Activated B cell treated with CpG ODN at 0.5 μM for 24 hours (primary cell): ENCODE measurements around the gene SMIM35. TPM values are rescaled to one million over a fixed set of nuclear protein-coding genes. Genes with fewer than 3 reads are reported as not detected.

Experiments
- ATAC-seq: fragments of 200-7000 bp; cut with Tn5 transposase; one replicate; pipeline ENCODE4 v1.10.0; 2021; ENCODE audit warnings: low read depth, mild to moderate bottlenecking, moderate library complexity
- CTCF ChIA-PET: fragments of 350-600 bp; sonication (Branson Sonifier 250); formaldehyde crosslinking; loops from one replicate; lab custom pipeline; 2021; ENCODE audit warnings: antibody characterized with exemption; lab: Charles Lee
- POLR2A ChIA-PET: fragments of 350-600 bp; sonication (Branson Sonifier 250); formaldehyde crosslinking; loops from one replicate; lab custom pipeline; 2021; ENCODE audit warnings: antibody characterized with exemption; lab: Charles Lee
- DNase-seq: peaks from one replicate; pipeline ENCODE4 v3.0.0; 2022
- H3K27ac Mint-ChIP-seq: one replicate; pipeline ENCODE4 v1.8.0; 2020; ENCODE audit warnings: mixed read lengths
- H3K27me3 Mint-ChIP-seq: one replicate; pipeline ENCODE4 v1.8.0; 2021; ENCODE audit warnings: mixed read lengths
- H3K36me3 Mint-ChIP-seq: one replicate; pipeline ENCODE4 v1.8.0; 2021; ENCODE audit warnings: low read depth, mixed read lengths
- H3K4me1 Mint-ChIP-seq: one replicate; pipeline ENCODE4 v1.8.0; 2021; ENCODE audit warnings: mixed read lengths
- H3K4me3 Mint-ChIP-seq: one replicate; pipeline ENCODE4 v1.8.0; 2020; ENCODE audit warnings: mild to moderate bottlenecking, mixed read lengths
- H3K9me3 Mint-ChIP-seq: one replicate; pipeline ENCODE4 v1.8.0; 2020; ENCODE audit warnings: mixed read lengths
- CTCF ChIP-seq: fragments of 200-600 bp; IDR thresholded peaks from one replicate; pipeline ENCODE4 v1.8.0; 2022; ENCODE audit warnings: antibody characterized with exemption, mild to moderate bottlenecking
- intact Hi-C: fragments of 100-400 bp; cut with micrococcal nuclease; formaldehyde crosslinking; loops from one replicate; pipeline ENCODE4 v1.15.1; 2024
- total RNA-seq: library from RNA; stranded (reverse); gene quantifications from 2 replicates; pipeline ENCODE4 v1.2.3, GENCODE V29; 2022

Gene SMIM35
- total RNA-seq, 1 donor from 2014 or later = 1.8 TPM

- H3K4me1 Mint-ChIP-seq = peaks cover 16% of the 10 kb centered on the region
- POLR2A ChIA-PET = interaction anchor here (0.9 kb wide), 1 partner anchor 105 kb away, joined by 3 read pairs; no protein-coding TSS in a partner anchor
- TF ChIP-seq CTCF = no peak
- H3K27me3 Mint-ChIP-seq = peaks cover 1% of the 10 kb centered on the region
- no peak overlapping the region for H3K27ac Mint-ChIP-seq
- no peak overlapping the region for H3K4me3 Mint-ChIP-seq
- ATAC-seq (no peak), DNase-seq (no peak)
- H3K36me3 Mint-ChIP-seq = no peaks in the 10 kb centered on the region
- H3K9me3 Mint-ChIP-seq = no peaks in the 10 kb centered on the region
- CTCF ChIA-PET = interaction anchor here (1.4 to 9.5 kb wide), 3 partner anchors 107 to 631 kb away, joined by 4 to 294 read pairs (median 148); no protein-coding TSS in a partner anchor
- intact Hi-C loops = no loop called here
Observed at GRCh38 chr11:118056806-118057205, 30.0 kb downstream of the SMIM35 start.

GRCh38 chr11:118055966-118056365 is 30.8 kb downstream of the SMIM35 start:
- no peak overlapping the region for H3K4me3 Mint-ChIP-seq
- intact Hi-C loops = no loop called here
- no peak for TF ChIP-seq CTCF
- no peak overlapping the region for H3K27ac Mint-ChIP-seq
- ATAC-seq (no peak), DNase-seq (no peak)
- no peaks in the 10 kb centered on the region for H3K9me3 Mint-ChIP-seq
- POLR2A ChIA-PET = interaction anchor here (0.9 to 6.4 kb wide), 2 partner anchors 57 to 105 kb away, joined by 3 to 136 read pairs; no protein-coding TSS in a partner anchor
- no peaks in the 10 kb centered on the region for H3K36me3 Mint-ChIP-seq
- CTCF ChIA-PET = interaction anchor here (1.3 to 9.5 kb wide), 4 partner anchors 106 to 249 kb away, joined by 3 to 294 read pairs (median 120); no protein-coding TSS in a partner anchor
- no peaks in the 10 kb centered on the region for H3K27me3 Mint-ChIP-seq
- H3K4me1 Mint-ChIP-seq = peaks cover 24% of the 10 kb centered on the region

GRCh38 chr11:118054712-118055640 is 31.8 kb downstream of the SMIM35 start:
- ChIA-PET POLR2A (interaction anchor here (0.7 to 6.4 kb wide), 6 partner anchors 56 to 231 kb away, joined by 3 to 136 read pairs (median 18); partner anchors contain the start of genes FXYD2 and IL10RA), CTCF (interaction anchor here (0.7 to 9.5 kb wide), 10 partner anchors 35 to 248 kb away, joined by 3 to 294 read pairs (median 8); partner anchors contain the start of gene FXYD2)
- no peak for TF ChIP-seq CTCF
- ATAC-seq (no peak), DNase-seq (no peak)
- intact Hi-C loops = loop anchor here (5.0 kb wide), 1 partner anchor 117 kb away; no protein-coding TSS in a partner anchor
- H3K4me1 Mint-ChIP-seq = peaks cover 30% of the 10 kb centered on the region
- H3K4me3 Mint-ChIP-seq = no peak overlapping the region
- H3K27me3 Mint-ChIP-seq = no peaks in the 10 kb centered on the region
- H3K9me3 Mint-ChIP-seq = no peaks in the 10 kb centered on the region
- H3K36me3 Mint-ChIP-seq = no peaks in the 10 kb centered on the region
- no peak overlapping the region for H3K27ac Mint-ChIP-seq

GRCh38 chr11:118052581-118053206 is 34.1 kb downstream of the SMIM35 start:
- ChIA-PET CTCF (interaction anchor here (0.7 to 9.5 kb wide), 42 partner anchors 9 to 627 kb away, joined by 3 to 294 read pairs (median 7); partner anchors contain the start of genes FXYD2 and IL10RA), POLR2A (interaction anchor here (0.8 to 6.4 kb wide), 21 partner anchors 16 to 724 kb away, joined by 3 to 136 read pairs (median 10); partner anchors contain the start of genes FXYD2 and IL10RA)
- TF ChIP-seq CTCF = no peak
- DNase-seq (no peak), ATAC-seq (no peak)
- Mint-ChIP-seq H3K27ac (peak overlapping the region; percentile 32), H3K36me3 (no peaks in the 10 kb centered on the region), H3K27me3 (no peaks in the 10 kb centered on the region), H3K9me3 (no peaks in the 10 kb centered on the region), H3K4me1 (peaks cover 39% of the 10 kb centered on the region), H3K4me3 (no peak overlapping the region)
- intact Hi-C loops = loop anchor here (1.0 to 5.0 kb wide), 9 partner anchors 40 to 626 kb away; partner anchors contain the start of gene IL10RA
